ENCODE data around the gene FNTB. TPM values are rescaled to one million over a fixed set of nuclear protein-coding genes. Genes with fewer than 3 reads are reported as not detected.

The FNTB gene
- total RNA-seq, 1 experiment from 2014 or later, result 20.7 TPM

DNA sequence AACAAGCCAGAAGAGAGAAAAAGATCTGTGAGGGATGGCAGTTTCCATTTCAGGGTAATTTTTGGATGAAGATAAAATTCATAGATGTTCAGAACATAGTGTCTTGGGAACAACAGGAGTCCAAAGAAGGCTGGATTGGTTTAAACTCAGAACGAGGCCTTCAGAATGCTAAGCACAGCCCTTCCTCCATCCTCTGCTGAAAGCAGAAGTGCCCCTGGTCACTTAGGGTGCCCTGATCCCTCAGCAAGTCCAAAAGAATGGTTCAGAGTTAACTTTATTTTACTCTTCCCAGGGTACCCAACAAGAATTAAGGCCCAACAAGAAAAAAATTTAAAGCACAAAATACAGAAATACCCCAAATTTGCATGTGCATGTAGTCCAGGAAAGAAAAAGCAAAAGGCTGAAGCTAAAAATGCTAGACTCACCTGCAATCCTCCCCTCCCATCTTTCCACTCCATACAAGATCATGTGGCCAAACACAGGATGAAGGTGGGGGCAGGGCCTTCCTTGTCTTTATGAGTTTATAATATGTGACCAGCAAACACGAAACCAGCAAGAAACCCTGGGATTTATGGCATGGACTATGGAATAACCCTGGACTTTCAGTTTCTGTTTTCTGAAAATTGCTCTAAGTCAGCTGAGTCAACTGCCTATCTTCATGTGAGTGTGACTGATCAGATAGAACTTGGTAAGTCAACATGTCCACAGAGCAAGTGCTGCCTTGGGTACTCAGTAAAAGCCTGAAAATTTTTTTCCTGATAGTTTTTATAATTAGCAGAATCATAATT, 94.5 kb downstream of the FNTB start:
- H3K4me1 ChIP-seq (ENCODE audit: insufficient read depth, low read length), result no peaks in the 10 kb centered on the region; the same call in 1 of the 2 replicates
- H2BK20ac ChIP-seq (ENCODE audit: low read depth, low read length, poor library complexity, severe bottlenecking), result no peak overlapping the region
- no peak overlapping the region for H3K56ac ChIP-seq (ENCODE audit: insufficient read length, low read depth, low read length)
- Mint-ChIP-seq H3K27me3 (ENCODE audit: low read depth) (no peaks in the 10 kb centered on the region; the same call in 1 of the 2 replicates), H3K4me3 (no peak overlapping the region), H3K27ac (no peak overlapping the region), H3K36me3 (ENCODE audit: insufficient read depth in 1 of 3, low read depth in 3 of 3) (peaks cover 34 to 68% (median 53%) of the 10 kb centered on the region in 3 experiments), H3K4me1 (peaks cover 22 to 23% of the 10 kb centered on the region in 2 experiments), H3K9me3 (peaks cover 10 to 11% of the 10 kb centered on the region in 2 experiments)
- H4K8ac ChIP-seq (replicated peaks; ENCODE audit: insufficient read length, low read depth, low read length), result no peak overlapping the region
- no peaks in the 10 kb centered on the region for H3K23me2 ChIP-seq (ENCODE audit: insufficient read length, low read depth, low read length, poor library complexity, severe bottlenecking)
- no peaks in the 10 kb centered on the region for H3K79me2 ChIP-seq (ENCODE audit: insufficient read depth, low read length)
- no peak overlapping the region for H3K4me2 ChIP-seq (ENCODE audit: insufficient read depth, insufficient read length, low read length)
- H3K14ac ChIP-seq (ENCODE audit: insufficient read depth, low read length), result no peak overlapping the region
- H2BK12ac ChIP-seq (ENCODE audit: insufficient read length, low read depth, low read length), result no peak overlapping the region
- DNase-seq, result no peak
- no peak overlapping the region for H3K9ac ChIP-seq (ENCODE audit: extremely low read depth, insufficient read length, low read length)
- H4K20me1 ChIP-seq (ENCODE audit: control insufficient read depth, insufficient read depth, insufficient read length), result no peaks in the 10 kb centered on the region
- H4K91ac ChIP-seq (ENCODE audit: insufficient read length, low read depth, low read length), result no peak overlapping the region
- no peaks in the 10 kb centered on the region for H3K27me3 ChIP-seq (ENCODE audit: insufficient read depth, low read length)
- no peak overlapping the region for H3K18ac ChIP-seq (ENCODE audit: insufficient read length, low read depth, low read length)
- no peak overlapping the region for H3K4ac ChIP-seq (ENCODE audit: low read depth, low read length)
- no peak overlapping the region for H2AFZ ChIP-seq (ENCODE audit: low read length)
- WGBS (ENCODE audit: extremely low coverage, insufficient read length, low lambda C conversion rate), result no CpG with 5 or more reads among the region's 2 CpGs
- TF ChIP-seq, protein P1, sequence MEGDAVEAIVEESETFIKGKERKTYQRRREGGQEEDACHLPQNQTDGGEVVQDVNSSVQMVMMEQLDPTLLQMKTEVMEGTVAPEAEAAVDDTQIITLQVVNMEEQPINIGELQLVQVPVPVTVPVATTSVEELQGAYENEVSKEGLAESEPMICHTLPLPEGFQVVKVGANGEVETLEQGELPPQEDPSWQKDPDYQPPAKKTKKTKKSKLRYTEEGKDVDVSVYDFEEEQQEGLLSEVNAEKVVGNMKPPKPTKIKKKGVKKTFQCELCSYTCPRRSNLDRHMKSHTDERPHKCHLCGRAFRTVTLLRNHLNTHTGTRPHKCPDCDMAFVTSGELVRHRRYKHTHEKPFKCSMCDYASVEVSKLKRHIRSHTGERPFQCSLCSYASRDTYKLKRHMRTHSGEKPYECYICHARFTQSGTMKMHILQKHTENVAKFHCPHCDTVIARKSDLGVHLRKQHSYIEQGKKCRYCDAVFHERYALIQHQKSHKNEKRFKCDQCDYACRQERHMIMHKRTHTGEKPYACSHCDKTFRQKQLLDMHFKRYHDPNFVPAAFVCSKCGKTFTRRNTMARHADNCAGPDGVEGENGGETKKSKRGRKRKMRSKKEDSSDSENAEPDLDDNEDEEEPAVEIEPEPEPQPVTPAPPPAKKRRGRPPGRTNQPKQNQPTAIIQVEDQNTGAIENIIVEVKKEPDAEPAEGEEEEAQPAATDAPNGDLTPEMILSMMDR (conservative IDR thresholded peaks at IDR 0.05), result no peak
- H2BK15ac ChIP-seq (ENCODE audit: low read depth, low read length), result no peak overlapping the region
- H4K5ac ChIP-seq (ENCODE audit: insufficient read length, low read depth, low read length), result no peak overlapping the region
- H2AK5ac ChIP-seq (ENCODE audit: insufficient read length, low read length), result no peak overlapping the region
- peaks cover 6% of the 10 kb centered on the region for H3K9me3 ChIP-seq (ENCODE audit: control insufficient read depth, low read depth, low read length)
- no peak overlapping the region for H3T11ph ChIP-seq (ENCODE audit: low read length)
- no peak overlapping the region for H2BK5ac ChIP-seq (ENCODE audit: insufficient read length, low read length)
- H3K23ac ChIP-seq (ENCODE audit: insufficient read length, low read depth, low read length), result no peak overlapping the region
- no peaks in the 10 kb centered on the region for H3K79me1 ChIP-seq (ENCODE audit: insufficient read depth, low read depth, low read length, poor library complexity, severe bottlenecking)
- H3K27ac ChIP-seq (ENCODE audit: insufficient read length, low read depth, low read length), result no peak overlapping the region
- no peak overlapping the region for H2BK120ac ChIP-seq (ENCODE audit: low read depth, low read length, poor library complexity, severe bottlenecking)

Measured in H9 (cell line).